KMS-11 (cell line): ENCODE results near the gene KRT31.

Experiments
- H2AFZ ChIP-seq: fragments of 200-600 bp; sonication (generic); 2 replicates; pipeline ENCODE4 v1.6.1; 2016; ENCODE audit warnings: antibody characterized with exemption, mixed run types, low read depth
- H3K27ac ChIP-seq: fragments of 200-600 bp; sonication (generic); 2 replicates; pipeline ENCODE4 v1.6.1; 2016; ENCODE audit warnings: mild to moderate bottlenecking, mixed run types
- H3K27me3 ChIP-seq: fragments of 200-600 bp; sonication (generic); 2 replicates; pipeline ENCODE4 v1.6.1; 2017; ENCODE audit warnings: mild to moderate bottlenecking, low read depth, mixed run types, moderate library complexity; ENCODE audit not compliant: insufficient read depth
- H3K36me3 ChIP-seq: fragments of 200-600 bp; sonication (generic); 2 replicates; pipeline ENCODE4 v1.6.1; 2017; ENCODE audit warnings: mild to moderate bottlenecking, mixed run types; ENCODE audit not compliant: insufficient read depth
- H3K4me1 ChIP-seq: fragments of 200-600 bp; sonication (generic); 2 replicates; pipeline ENCODE4 v1.6.1; 2016; ENCODE audit warnings: mild to moderate bottlenecking, low read depth, mixed run types; ENCODE audit not compliant: poor library complexity, severe bottlenecking
- H3K4me2 ChIP-seq: fragments of 200-600 bp; sonication (generic); 2 replicates; pipeline ENCODE4 v1.7.0; 2016; ENCODE audit warnings: mild to moderate bottlenecking, mixed run types
- H3K4me3 ChIP-seq: fragments of 200-600 bp; sonication (generic); IDR thresholded peaks from 2 replicates; pipeline ENCODE4 v1.6.1; 2017; ENCODE audit warnings: low read depth, low read length, mixed read lengths; ENCODE audit not compliant: insufficient read depth
- H3K79me2 ChIP-seq: fragments of 200-600 bp; sonication (generic); 2 replicates; pipeline ENCODE4 v1.6.1; 2016; ENCODE audit warnings: low read depth, mixed run types; ENCODE audit not compliant: insufficient read depth
- H3K9ac ChIP-seq: fragments of 200-600 bp; sonication (generic); 2 replicates; pipeline ENCODE4 v1.6.1; 2016; ENCODE audit warnings: mild to moderate bottlenecking, mixed run types
- H4K20me1 ChIP-seq: fragments of 200-600 bp; sonication (generic); 2 replicates; pipeline ENCODE4 v1.6.1; 2016; ENCODE audit warnings: mild to moderate bottlenecking, mixed run types; ENCODE audit not compliant: insufficient read depth
- TF ChIP-seq, protein P1 (sequence below): fragments of 200-600 bp; sonication (generic); conservative IDR thresholded peaks from 2 replicates; pipeline ENCODE4 v1.6.1; 2017; ENCODE audit warnings: low read depth, mild to moderate bottlenecking, antibody characterized with exemption, low read length, moderate library complexity, mixed read lengths

Gene KRT31

GRCh38 chr17:41393826-41394225 lies 3.6 kb downstream of the KRT31 start:
- Histone ChIP-seq H3K4me3 (no peak overlapping the region), H3K36me3 (no peaks in the 10 kb centered on the region), H3K27me3 (no peaks in the 10 kb centered on the region), H3K4me1 (no peaks in the 10 kb centered on the region), H3K79me2 (no peaks in the 10 kb centered on the region), H3K27ac (no peak overlapping the region), H3K4me2 (no peak overlapping the region), H2AFZ (no peak overlapping the region), H3K9ac (no peak overlapping the region), H4K20me1 (no peaks in the 10 kb centered on the region)
- TF ChIP-seq, protein P1, sequence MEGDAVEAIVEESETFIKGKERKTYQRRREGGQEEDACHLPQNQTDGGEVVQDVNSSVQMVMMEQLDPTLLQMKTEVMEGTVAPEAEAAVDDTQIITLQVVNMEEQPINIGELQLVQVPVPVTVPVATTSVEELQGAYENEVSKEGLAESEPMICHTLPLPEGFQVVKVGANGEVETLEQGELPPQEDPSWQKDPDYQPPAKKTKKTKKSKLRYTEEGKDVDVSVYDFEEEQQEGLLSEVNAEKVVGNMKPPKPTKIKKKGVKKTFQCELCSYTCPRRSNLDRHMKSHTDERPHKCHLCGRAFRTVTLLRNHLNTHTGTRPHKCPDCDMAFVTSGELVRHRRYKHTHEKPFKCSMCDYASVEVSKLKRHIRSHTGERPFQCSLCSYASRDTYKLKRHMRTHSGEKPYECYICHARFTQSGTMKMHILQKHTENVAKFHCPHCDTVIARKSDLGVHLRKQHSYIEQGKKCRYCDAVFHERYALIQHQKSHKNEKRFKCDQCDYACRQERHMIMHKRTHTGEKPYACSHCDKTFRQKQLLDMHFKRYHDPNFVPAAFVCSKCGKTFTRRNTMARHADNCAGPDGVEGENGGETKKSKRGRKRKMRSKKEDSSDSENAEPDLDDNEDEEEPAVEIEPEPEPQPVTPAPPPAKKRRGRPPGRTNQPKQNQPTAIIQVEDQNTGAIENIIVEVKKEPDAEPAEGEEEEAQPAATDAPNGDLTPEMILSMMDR, result no peak

- TF ChIP-seq, protein P1, result no peak
These were observed 4.1 kb downstream of the KRT31 start for GRCh38 chr17:41393294-41393693.

GRCh38 chr17:41392278-41392677 lies 5.1 kb downstream of the KRT31 start:
- TF ChIP-seq, protein P1, result no peak
- no peak overlapping the region for H3K4me2 ChIP-seq
- no peaks in the 10 kb centered on the region for H3K4me1 ChIP-seq
- H3K36me3 ChIP-seq, result no peaks in the 10 kb centered on the region
- no peak overlapping the region for H2AFZ ChIP-seq
- no peak overlapping the region for H3K9ac ChIP-seq
- no peaks in the 10 kb centered on the region for H3K79me2 ChIP-seq
- no peak overlapping the region for H3K4me3 ChIP-seq
- H3K27ac ChIP-seq, result no peak overlapping the region
- H4K20me1 ChIP-seq, result no peaks in the 10 kb centered on the region
- no peaks in the 10 kb centered on the region for H3K27me3 ChIP-seq

More at GRCh38 chr17:41393294-41393693, 4.1 kb downstream of the KRT31 start:
- Histone ChIP-seq H2AFZ (no peak overlapping the region), H3K79me2 (no peaks in the 10 kb centered on the region), H3K27me3 (no peaks in the 10 kb centered on the region), H3K27ac (no peak overlapping the region), H4K20me1 (no peaks in the 10 kb centered on the region), H3K4me1 (no peaks in the 10 kb centered on the region), H3K9ac (no peak overlapping the region), H3K36me3 (no peaks in the 10 kb centered on the region), H3K4me2 (no peak overlapping the region), H3K4me3 (no peak overlapping the region)

DNA sequence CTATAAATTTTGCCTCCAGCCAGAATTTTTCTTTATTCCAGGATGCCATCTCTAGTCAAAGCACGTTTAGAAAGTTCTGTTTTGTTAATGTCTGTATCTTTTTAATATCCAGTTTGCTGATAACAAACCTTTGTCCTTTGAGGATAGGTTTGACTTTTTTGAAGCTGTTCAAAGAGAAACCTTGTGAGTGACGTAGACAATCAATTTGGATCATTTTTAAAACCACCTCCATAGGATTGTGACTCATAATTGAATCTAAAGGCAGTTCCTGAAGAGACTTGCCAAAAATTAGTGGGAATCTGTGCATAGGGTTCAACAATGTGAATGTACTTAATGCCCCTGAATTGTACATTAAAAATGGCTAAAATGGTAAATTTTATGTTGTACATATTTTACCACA lies 5.9 kb downstream of the KRT31 start:
- Histone ChIP-seq H3K36me3 (no peaks in the 10 kb centered on the region), H3K79me2 (no peaks in the 10 kb centered on the region), H3K4me3 (no peak overlapping the region), H2AFZ (no peak overlapping the region), H3K4me2 (no peak overlapping the region), H3K27ac (no peak overlapping the region), H3K4me1 (no peaks in the 10 kb centered on the region), H4K20me1 (no peaks in the 10 kb centered on the region), H3K9ac (no peak overlapping the region), H3K27me3 (no peaks in the 10 kb centered on the region)
- TF ChIP-seq, protein P1, result no peak

DNA sequence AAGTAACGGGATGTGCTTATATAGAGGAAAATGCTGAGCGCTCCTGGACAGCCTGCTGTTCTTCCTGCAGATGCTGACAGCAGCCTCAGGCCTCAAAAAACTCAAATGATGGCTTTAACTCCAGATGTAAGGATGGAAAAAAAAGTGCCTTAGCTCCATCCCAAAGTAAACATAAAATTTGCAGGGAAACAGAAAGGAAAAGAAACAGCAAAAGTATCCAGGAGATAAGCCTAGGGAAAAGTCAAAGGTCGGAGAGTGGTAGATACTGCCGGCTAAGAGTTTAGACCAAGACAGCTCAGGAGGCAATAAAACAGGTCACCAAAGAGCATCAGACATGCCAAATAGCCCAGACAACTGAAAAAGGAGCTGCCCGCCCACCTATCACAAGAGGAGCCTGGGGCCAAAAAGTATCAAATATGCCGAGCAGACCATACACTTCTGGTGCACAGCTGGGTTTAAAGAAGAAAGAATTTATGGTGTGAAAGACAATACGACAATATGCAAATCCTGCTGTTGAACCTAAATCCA lies 6.9 kb downstream of the KRT31 start:
- Histone ChIP-seq H2AFZ (no peak overlapping the region), H3K27ac (no peak overlapping the region), H3K27me3 (no peaks in the 10 kb centered on the region), H4K20me1 (no peaks in the 10 kb centered on the region), H3K79me2 (no peaks in the 10 kb centered on the region), H3K4me3 (no peak overlapping the region), H3K9ac (no peak overlapping the region), H3K36me3 (no peaks in the 10 kb centered on the region), H3K4me2 (no peak overlapping the region), H3K4me1 (no peaks in the 10 kb centered on the region)
- TF ChIP-seq, protein P1, result no peak
